WERI-Rb-1 (cell line): Measurements from ENCODE around the gene KIF13A.

Experiments used
- DNase-seq: peaks from one replicate; pipeline ENCODE4 v3.0.0-alpha.2; 2020
- H3K27ac ChIP-seq: fragments of 250-450 bp; sonication (Bioruptor Pico); 2 replicates; pipeline ENCODE4 v1.5.1; 2020; ENCODE audit warnings: mild to moderate bottlenecking, moderate library complexity
- H3K27me3 ChIP-seq: fragments of 250-450 bp; sonication (Bioruptor Pico); 2 replicates; pipeline ENCODE4 v1.5.1; 2021; ENCODE audit warnings: mild to moderate bottlenecking, low read depth, moderate library complexity; ENCODE audit not compliant: insufficient read depth, severe bottlenecking
- H3K36me3 ChIP-seq: fragments of 250-450 bp; sonication (Bioruptor Pico); 2 replicates; pipeline ENCODE4 v1.5.1; 2020; ENCODE audit warnings: mild to moderate bottlenecking, moderate library complexity
- H3K4me3 ChIP-seq: 2 replicates; pipeline ENCODE4 v1.5.1; 2011; ENCODE audit warnings: low read depth, mild to moderate bottlenecking, control low read depth, low read length
- H3K9me3 ChIP-seq: fragments of 250-450 bp; sonication (Bioruptor Pico); 2 replicates; pipeline ENCODE4 v1.5.1; 2021; ENCODE audit warnings: mild to moderate bottlenecking, moderate library complexity; ENCODE audit not compliant: severe bottlenecking
- TF ChIP-seq, protein P1 (sequence below): IDR thresholded peaks from 2 replicates; pipeline ENCODE4 v1.5.1; 2011; ENCODE audit warnings: low read depth, mild to moderate bottlenecking, control low read depth, inconsistent platforms, low read length

KIF13A gene

DNA sequence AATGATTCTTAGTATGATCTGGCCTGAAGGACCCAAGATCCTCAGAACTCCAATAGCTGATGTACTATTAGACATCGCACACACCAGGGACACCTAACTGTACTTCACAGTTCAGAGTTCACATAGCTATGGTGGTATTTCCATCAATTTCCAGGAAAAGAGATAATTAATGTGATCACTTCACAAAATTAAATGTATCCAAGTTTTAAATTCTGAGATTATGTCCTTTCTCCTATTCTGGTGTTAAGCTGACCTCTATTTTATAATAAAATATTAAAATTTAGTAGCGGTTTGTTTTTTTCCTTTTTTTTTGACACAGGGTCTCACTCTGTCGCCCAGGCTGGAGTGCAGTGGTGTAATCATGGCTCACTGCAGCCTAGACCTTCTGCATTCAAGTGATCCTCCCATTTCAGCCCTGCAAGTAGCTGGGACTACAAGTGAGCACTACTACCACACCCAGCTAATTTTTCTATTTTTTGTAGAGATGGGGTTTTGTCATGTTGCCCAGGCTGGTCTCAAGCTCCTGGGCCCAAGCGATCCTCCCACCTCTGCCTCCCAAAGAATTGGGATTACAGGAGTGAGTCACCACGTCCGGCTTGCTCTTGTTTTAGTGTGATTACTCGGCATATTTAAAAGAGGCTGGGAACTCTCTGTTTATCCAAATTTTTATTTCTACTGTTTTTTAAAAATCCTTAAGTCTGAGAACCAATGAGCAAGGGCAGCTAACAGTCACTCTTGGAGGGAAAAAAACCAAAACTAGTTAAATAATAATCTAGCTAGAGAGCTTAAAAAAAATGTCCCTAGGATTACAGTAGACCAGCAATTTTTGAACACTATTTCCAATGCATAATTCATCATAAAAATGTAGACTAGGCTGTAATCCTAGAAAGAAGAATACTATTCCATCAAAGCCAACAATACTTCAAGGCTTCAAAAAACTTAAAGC, 16.0 kb downstream of the KIF13A start:
- H3K9me3 ChIP-seq: no peaks in the 10 kb centered on the region
- no peaks in the 10 kb centered on the region for H3K36me3 ChIP-seq
- no peak overlapping the region for H3K4me3 ChIP-seq
- TF ChIP-seq, protein P1, sequence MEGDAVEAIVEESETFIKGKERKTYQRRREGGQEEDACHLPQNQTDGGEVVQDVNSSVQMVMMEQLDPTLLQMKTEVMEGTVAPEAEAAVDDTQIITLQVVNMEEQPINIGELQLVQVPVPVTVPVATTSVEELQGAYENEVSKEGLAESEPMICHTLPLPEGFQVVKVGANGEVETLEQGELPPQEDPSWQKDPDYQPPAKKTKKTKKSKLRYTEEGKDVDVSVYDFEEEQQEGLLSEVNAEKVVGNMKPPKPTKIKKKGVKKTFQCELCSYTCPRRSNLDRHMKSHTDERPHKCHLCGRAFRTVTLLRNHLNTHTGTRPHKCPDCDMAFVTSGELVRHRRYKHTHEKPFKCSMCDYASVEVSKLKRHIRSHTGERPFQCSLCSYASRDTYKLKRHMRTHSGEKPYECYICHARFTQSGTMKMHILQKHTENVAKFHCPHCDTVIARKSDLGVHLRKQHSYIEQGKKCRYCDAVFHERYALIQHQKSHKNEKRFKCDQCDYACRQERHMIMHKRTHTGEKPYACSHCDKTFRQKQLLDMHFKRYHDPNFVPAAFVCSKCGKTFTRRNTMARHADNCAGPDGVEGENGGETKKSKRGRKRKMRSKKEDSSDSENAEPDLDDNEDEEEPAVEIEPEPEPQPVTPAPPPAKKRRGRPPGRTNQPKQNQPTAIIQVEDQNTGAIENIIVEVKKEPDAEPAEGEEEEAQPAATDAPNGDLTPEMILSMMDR: no peak
- no peaks in the 10 kb centered on the region for H3K27me3 ChIP-seq
- DNase-seq: no peak
- no peak overlapping the region for H3K27ac ChIP-seq

DNA sequence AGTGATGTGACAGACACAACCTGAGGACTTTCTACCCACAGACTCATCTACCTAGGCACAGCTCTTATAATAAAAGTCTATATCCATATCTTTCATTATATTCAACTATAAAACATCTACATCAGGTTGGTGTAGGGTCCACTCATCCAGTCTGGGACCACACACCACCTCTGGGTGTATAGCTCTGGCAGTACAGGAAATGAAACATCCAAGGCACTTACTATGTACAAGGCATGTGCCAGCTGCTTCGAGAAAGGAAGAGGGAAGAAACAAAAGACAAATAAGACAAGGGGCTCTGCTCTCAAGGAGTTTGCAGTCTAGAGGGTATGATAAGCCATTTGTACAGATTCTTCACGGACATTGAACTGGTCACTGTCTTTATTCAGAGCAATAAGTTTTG, 18.6 kb downstream of the KIF13A start:
- no peaks in the 10 kb centered on the region for H3K36me3 ChIP-seq
- H3K27me3 ChIP-seq: no peaks in the 10 kb centered on the region
- no peak for DNase-seq
- no peak overlapping the region for H3K4me3 ChIP-seq
- TF ChIP-seq, protein P1: no peak
- no peak overlapping the region for H3K27ac ChIP-seq
- H3K9me3 ChIP-seq: no peaks in the 10 kb centered on the region

DNA sequence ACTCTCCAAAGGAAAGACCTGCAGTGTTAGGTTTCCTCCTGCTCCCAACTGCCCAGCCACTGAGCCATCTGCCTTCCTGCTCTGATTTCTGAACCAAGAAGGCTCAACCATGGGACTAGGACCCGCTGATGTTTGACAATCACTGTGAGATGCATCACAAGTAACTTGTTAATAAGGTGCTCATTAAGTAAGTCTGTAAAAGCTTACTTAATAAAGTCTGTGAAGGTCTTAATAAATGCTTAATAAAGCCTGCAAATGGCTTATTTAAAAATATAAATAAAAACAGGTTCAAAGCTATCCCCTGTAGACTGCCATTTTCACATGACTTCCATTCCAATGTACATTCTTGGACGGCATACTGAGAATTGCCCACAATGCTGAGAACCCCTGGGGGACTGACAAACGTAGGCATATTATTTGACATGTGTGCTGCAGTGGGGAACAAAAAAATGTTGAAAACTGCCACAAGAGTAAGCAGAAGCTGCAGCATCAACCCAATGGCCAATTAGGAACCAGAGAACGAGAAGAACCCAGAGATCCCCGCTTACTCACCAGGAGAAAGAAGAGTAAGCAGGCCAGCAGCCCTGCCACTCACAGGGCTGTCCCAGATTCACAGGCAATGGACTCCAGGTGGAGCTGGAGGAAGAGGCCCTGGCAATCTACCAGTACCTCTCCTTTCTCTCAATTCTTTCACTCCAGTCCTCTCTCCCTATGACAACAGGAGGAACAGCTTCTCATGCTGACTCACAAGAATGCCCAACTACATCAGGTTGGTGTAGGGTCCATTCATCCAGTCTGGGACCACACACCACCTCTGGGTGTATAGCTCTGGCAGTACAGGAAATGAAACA, 19.5 kb downstream of the KIF13A start:
- H3K9me3 ChIP-seq: no peaks in the 10 kb centered on the region
- H3K36me3 ChIP-seq: no peaks in the 10 kb centered on the region
- H3K27ac ChIP-seq: no peak overlapping the region
- no peaks in the 10 kb centered on the region for H3K27me3 ChIP-seq
- TF ChIP-seq, protein P1: no peak
- DNase-seq: no peak
- no peak overlapping the region for H3K4me3 ChIP-seq

DNA sequence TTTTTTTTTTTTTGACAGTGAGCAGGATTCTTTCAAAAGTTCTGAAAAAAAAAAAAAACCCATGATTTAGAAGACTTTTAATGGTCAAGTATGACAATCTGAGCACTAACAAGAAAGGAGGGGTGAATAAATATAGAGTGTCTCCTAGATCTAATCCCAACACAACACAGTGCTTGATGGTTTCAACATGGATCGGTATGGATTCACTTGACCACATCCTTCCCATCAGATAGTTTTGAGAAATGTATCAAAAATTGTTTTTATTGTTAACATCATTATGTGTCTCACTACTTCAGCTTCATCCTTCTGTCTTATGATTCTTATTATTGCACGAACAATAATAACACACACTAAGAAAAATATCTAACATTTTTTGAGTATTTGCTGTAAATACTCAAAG, 21.0 kb downstream of the KIF13A start:
- no peak overlapping the region for H3K4me3 ChIP-seq
- no peaks in the 10 kb centered on the region for H3K9me3 ChIP-seq
- H3K36me3 ChIP-seq: no peaks in the 10 kb centered on the region
- DNase-seq: no peak
- H3K27ac ChIP-seq: no peak overlapping the region
- TF ChIP-seq, protein P1: no peak
- no peaks in the 10 kb centered on the region for H3K27me3 ChIP-seq

DNA sequence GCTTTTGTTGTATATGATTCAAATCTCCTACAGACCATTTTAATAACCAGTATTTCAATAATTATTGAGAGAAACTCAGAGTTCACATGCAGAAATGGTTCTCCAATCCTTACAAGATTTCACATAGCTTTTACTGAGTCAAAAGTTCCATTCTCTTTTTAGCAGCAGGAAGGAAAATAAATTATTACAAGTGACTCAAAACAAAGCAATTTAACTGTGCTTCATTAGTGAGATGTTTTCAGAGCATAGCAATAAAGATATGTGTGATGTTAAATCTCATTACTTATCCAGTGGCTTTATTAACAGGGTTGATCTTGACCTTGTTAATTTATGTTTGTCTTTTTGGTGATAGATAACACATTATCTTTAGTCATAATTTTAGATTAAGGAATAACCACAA, 22.0 kb downstream of the KIF13A start:
- no peaks in the 10 kb centered on the region for H3K9me3 ChIP-seq
- H3K27me3 ChIP-seq: no peaks in the 10 kb centered on the region
- H3K4me3 ChIP-seq: no peak overlapping the region
- H3K36me3 ChIP-seq: no peaks in the 10 kb centered on the region
- no peak overlapping the region for H3K27ac ChIP-seq
- DNase-seq: no peak
- TF ChIP-seq, protein P1: no peak
